Liver (tissue), 9 donors: ENCODE measurements around the gene LRRC70. TPM values are rescaled to one million over a fixed set of nuclear protein-coding genes. Genes with fewer than 3 reads are reported as not detected.

Source experiments
- DNase-seq: peaks from one replicate; pipeline ENCODE4 v3.0.0-alpha.2; 2017; ENCODE audit warnings: low spot score
- H3K27ac ChIP-seq, 2 donors: one replicate each; pipeline ENCODE4 v1.7.0; 2013; ENCODE audit warnings: inconsistent platforms in 2 of 2, low read length in 2 of 2, control low read depth in 1 of 2, low read depth in 1 of 2, mild to moderate bottlenecking in 1 of 2
- H3K27me3 ChIP-seq, 4 donors: one replicate each; pipeline versions ENCODE4 v1.6.1 to v1.7.0; 2013; ENCODE audit warnings: low read length in 3 of 4, inconsistent platforms in 1 of 4, mild to moderate bottlenecking in 1 of 4, moderate library complexity in 1 of 4; ENCODE audit not compliant: control insufficient read depth in 4 of 4, insufficient read depth in 4 of 4
- H3K36me3 ChIP-seq, 4 donors: one replicate each; pipeline versions ENCODE4 v1.6.1 to v1.7.0; 2013; ENCODE audit warnings: low read length in 3 of 4, mild to moderate bottlenecking in 3 of 4, low read depth in 1 of 4, moderate library complexity in 1 of 4; ENCODE audit not compliant: control insufficient read depth in 4 of 4, insufficient read depth in 3 of 4
- H3K4me1 ChIP-seq, 4 donors: one replicate each; pipeline versions ENCODE4 v1.6.1 to v1.7.0; 2013; ENCODE audit warnings: low read length in 3 of 4, mild to moderate bottlenecking in 3 of 4, moderate library complexity in 1 of 4; ENCODE audit not compliant: control insufficient read depth in 4 of 4, insufficient read depth in 4 of 4
- H3K4me3 ChIP-seq, 3 donors: one replicate each; pipeline versions ENCODE4 v1.6.1 to v1.7.0; 2013; ENCODE audit warnings: low read length in 3 of 3, control low read depth in 1 of 3, low read depth in 1 of 3, mild to moderate bottlenecking in 1 of 3
- H3K9ac ChIP-seq, 2 donors: one replicate each; pipeline ENCODE4 v1.7.0; 2013; ENCODE audit warnings: low read length in 2 of 2, mild to moderate bottlenecking in 2 of 2, moderate library complexity in 2 of 2, control low read depth in 1 of 2, low read depth in 1 of 2
- H3K9me3 ChIP-seq, 4 donors: one replicate each; pipeline versions ENCODE4 v1.6.1 to v1.7.0; 2013; ENCODE audit warnings: low read length in 3 of 4; ENCODE audit not compliant: control insufficient read depth in 4 of 4
- ATF3 ChIP-seq: IDR thresholded peaks from 2 replicates; pipeline ENCODE4 v1.6.1; 2016; ENCODE audit warnings: antibody characterized with exemption
- CTCF ChIP-seq: fragments of 150-350 bp; IDR thresholded peaks from 2 replicates; pipeline ENCODE4 v1.5.1; 2017; ENCODE audit warnings: improper control_type of control experiment, low read depth, low read length; ENCODE audit not compliant: missing input control
- EGR1 ChIP-seq, 2 donors: IDR thresholded peaks; 2 replicates each; pipeline ENCODE4 v1.6.1; 2016 to 2018; ENCODE audit warnings: antibody characterized with exemption in 2 of 2, low read depth in 2 of 2
- FOXA1 ChIP-seq: IDR thresholded peaks from 2 replicates; pipeline ENCODE4 v1.6.1; 2016; ENCODE audit warnings: antibody characterized with exemption
- FOXA2 ChIP-seq: IDR thresholded peaks from 2 replicates; pipeline ENCODE4 v1.6.1; 2016; ENCODE audit warnings: antibody characterized with exemption
- GABPA ChIP-seq, 2 donors: IDR thresholded peaks in 1 of 2; conservative IDR thresholded peaks in 1 of 2; 2 replicates each; pipeline ENCODE4 v1.6.1; 2016; ENCODE audit warnings: antibody characterized with exemption in 2 of 2, mild to moderate bottlenecking in 1 of 2, moderate library complexity in 1 of 2
- HNF4A ChIP-seq, 2 donors: conservative IDR thresholded peaks; 2 replicates each; pipeline ENCODE4 v1.6.1; 2016; ENCODE audit warnings: antibody characterized with exemption in 2 of 2, mild to moderate bottlenecking in 2 of 2
- HNF4G ChIP-seq: IDR thresholded peaks from 2 replicates; pipeline ENCODE4 v1.6.1; 2016; ENCODE audit warnings: antibody characterized with exemption
- JUND ChIP-seq, 2 donors: IDR thresholded peaks; 2 replicates each; pipeline ENCODE4 v1.6.1; 2016; ENCODE audit warnings: antibody characterized with exemption in 2 of 2
- MAX ChIP-seq: IDR thresholded peaks from 2 replicates; pipeline ENCODE4 v1.6.1; 2016; ENCODE audit warnings: antibody characterized with exemption
- NR2F2 ChIP-seq: IDR thresholded peaks from 2 replicates; pipeline ENCODE4 v1.6.1; 2016; ENCODE audit warnings: antibody characterized with exemption
- RAD21 ChIP-seq, 2 donors: IDR thresholded peaks; 2 replicates each; pipeline ENCODE4 v1.6.1; 2016; ENCODE audit warnings: antibody characterized with exemption in 2 of 2, mild to moderate bottlenecking in 2 of 2
- REST ChIP-seq: IDR thresholded peaks from 2 replicates; pipeline ENCODE4 v1.6.1; 2016; ENCODE audit warnings: antibody characterized with exemption, mild to moderate bottlenecking
- RXRA ChIP-seq, 2 donors: IDR thresholded peaks; 2 replicates each; pipeline ENCODE4 v1.6.1; 2017 to 2018; ENCODE audit warnings: antibody characterized with exemption in 2 of 2, mild to moderate bottlenecking in 1 of 2
- SP1 ChIP-seq: IDR thresholded peaks from 2 replicates; pipeline ENCODE4 v1.6.1; 2018; ENCODE audit warnings: antibody characterized with exemption, mild to moderate bottlenecking
- TAF1 ChIP-seq: conservative IDR thresholded peaks from 2 replicates; pipeline ENCODE4 v1.6.1; 2016; ENCODE audit warnings: antibody characterized with exemption, mild to moderate bottlenecking
- YY1 ChIP-seq: IDR thresholded peaks from 2 replicates; pipeline ENCODE4 v1.6.1; 2016; ENCODE audit warnings: antibody characterized with exemption, mild to moderate bottlenecking
- ZBTB33 ChIP-seq: IDR thresholded peaks from 2 replicates; pipeline ENCODE4 v1.6.1; 2016; ENCODE audit warnings: antibody characterized with exemption
- WGBS: extraction: QIAGEN DNeasy Blood & Tissue Kit; methylation state at CpG from one replicate; pipeline ENCODE4 v1.1.7; 2013; 5-methylcytosine and 5-hydroxymethylcytosine counted together
- polyA plus RNA-seq, 2 donors: library from polyadenylated mRNA; stranded (reverse) in 1 of 2; unstranded in 1 of 2; fragments of 200-250 nt in 1 of 2; fragments of >200 nt in 1 of 2; fragmentation: Nextera tagmentation in 1 of 2; extraction: Ambion mirVana in 1 of 2; gene quantifications; one replicate each; pipeline versions ENCODE4 v1.2.1 to v1.2.3, GENCODE V29; 2013 to 2015
- total RNA-seq, 2 donors: library from RNA; depleted of rRNA; stranded (reverse); fragments of >200 nt; gene quantifications; one replicate each; pipeline ENCODE4 v1.2.3, GENCODE V29; 2014
- donor health status: healthy.
- donor health status: healthy.
- donor health status: healthy.
- donor health status: healthy.
- donor health status: healthy.

The LRRC70 gene
- total and polyA plus RNA-seq, 4 donors, result 0.66 to 2.8 (median 1.7) TPM

- no peak overlapping the region for H3K4me3 ChIP-seq
- 98% methylated on average over 2 of the region's 2 CpGs for WGBS
- H3K27me3 ChIP-seq, result no peaks in the 10 kb centered on the region
- no peak overlapping the region for H3K9ac ChIP-seq
- TF ChIP-seq RAD21 (IDR thresholded peaks at IDR 0.05), result no peak
- no peak for TF ChIP-seq NR2F2
- TF ChIP-seq EGR1 (IDR thresholded peaks at IDR 0.05; ENCODE audit: low read depth in 2 of 2), result no peak
- no peak for TF ChIP-seq REST
- TF ChIP-seq ATF3, result no peak
- no peak for TF ChIP-seq FOXA1
- no peak for TF ChIP-seq JUND (IDR thresholded peaks at IDR 0.05)
- TF ChIP-seq GABPA (IDR thresholded peaks at IDR 0.05 in 1 of 2, conservative IDR thresholded peaks at IDR 0.05 in 1 of 2), result no peak
- TF ChIP-seq TAF1, result no peak
- TF ChIP-seq YY1, result no peak
- no peak for TF ChIP-seq ZBTB33
- TF ChIP-seq FOXA2, result no peak
- no peak for TF ChIP-seq RXRA (IDR thresholded peaks at IDR 0.05)
- TF ChIP-seq HNF4G, result no peak
- no peak for TF ChIP-seq SP1
- no peak for TF ChIP-seq HNF4A (conservative IDR thresholded peaks at IDR 0.05)
- no peak for DNase-seq
- no peaks in the 10 kb centered on the region for H3K9me3 ChIP-seq
- H3K36me3 ChIP-seq, result peaks cover 0 to 5% (median 2%) of the 10 kb centered on the region in 4 donors
- no peak overlapping the region for H3K27ac ChIP-seq
- H3K4me1 ChIP-seq, result no peaks in the 10 kb centered on the region
Measured at GRCh38 chr5:62536232-62536631, 42.4 kb upstream of the LRRC70 start.

GRCh38 chr5:62536783-62537182 is 41.8 kb upstream of the LRRC70 start:
- Histone ChIP-seq H3K36me3 (peaks cover 0 to 5% (median 2%) of the 10 kb centered on the region in 4 donors), H3K27me3 (no peaks in the 10 kb centered on the region), H3K4me3 (no peak overlapping the region), H3K9me3 (no peaks in the 10 kb centered on the region), H3K27ac (no peak overlapping the region), H3K9ac (no peak overlapping the region), H3K4me1 (no peaks in the 10 kb centered on the region)
- DNase-seq, result no peak
- WGBS, result 97% methylated on average over 2 of the region's 2 CpGs
- TF ChIP-seq HNF4A (conservative IDR thresholded peaks at IDR 0.05) (no peak), NR2F2 (no peak), RXRA (IDR thresholded peaks at IDR 0.05) (no peak), YY1 (no peak), EGR1 (IDR thresholded peaks at IDR 0.05; ENCODE audit: low read depth in 2 of 2) (no peak), FOXA2 (no peak), CTCF (no peak), MAX (no peak), REST (no peak), FOXA1 (no peak), ZBTB33 (no peak), JUND (IDR thresholded peaks at IDR 0.05) (no peak), GABPA (IDR thresholded peaks at IDR 0.05 in 1 of 2, conservative IDR thresholded peaks at IDR 0.05 in 1 of 2) (no peak), SP1 (no peak), RAD21 (IDR thresholded peaks at IDR 0.05) (no peak), TAF1 (no peak), HNF4G (no peak)
